HG03354 (cell line): ENCODE data around the gene SLCO1A2.
A peak's percentile ranks its signal among the peaks of the same experiment; 100 is the strongest.

ENCODE experiments used
- ATAC-seq: cut with Tn5 transposase; IDR thresholded peaks from one replicate; pipeline ENCODE4 v1.9.1; 2021; ENCODE audit warnings: mild to moderate bottlenecking; ENCODE audit not compliant: unreplicated experiment, poor library complexity, severe bottlenecking

The SLCO1A2 gene

GRCh38 chr12:21223930-21224329 is 110.8 kb downstream of the SLCO1A2 start:
- no peak for ATAC-seq

- peak; percentile 44 for ATAC-seq
Observed at GRCh38 chr12:21221778-21222177, 112.9 kb downstream of the SLCO1A2 start.

DNA sequence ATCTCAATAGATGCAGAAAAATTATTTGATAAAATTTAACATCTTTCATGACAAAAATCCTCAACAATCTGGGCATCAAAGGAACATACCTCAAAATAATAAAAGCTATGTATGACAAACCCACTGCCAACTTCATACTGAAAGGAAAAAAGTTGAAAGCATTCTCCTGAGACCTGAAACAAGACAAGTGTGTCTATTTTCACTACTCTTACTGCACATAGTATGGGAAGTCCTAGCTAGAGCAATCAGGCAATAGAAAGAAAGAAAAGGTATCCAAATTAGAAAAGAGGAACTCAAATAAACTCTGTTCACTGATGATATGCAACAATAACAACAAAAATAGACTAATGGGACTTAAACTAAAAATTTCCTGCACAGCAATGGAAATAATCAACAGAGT is 113.6 kb downstream of the SLCO1A2 start:
- ATAC-seq, result no peak

- no peak for ATAC-seq
Observed at GRCh38 chr12:21220266-21220665, 114.5 kb downstream of the SLCO1A2 start.

DNA sequence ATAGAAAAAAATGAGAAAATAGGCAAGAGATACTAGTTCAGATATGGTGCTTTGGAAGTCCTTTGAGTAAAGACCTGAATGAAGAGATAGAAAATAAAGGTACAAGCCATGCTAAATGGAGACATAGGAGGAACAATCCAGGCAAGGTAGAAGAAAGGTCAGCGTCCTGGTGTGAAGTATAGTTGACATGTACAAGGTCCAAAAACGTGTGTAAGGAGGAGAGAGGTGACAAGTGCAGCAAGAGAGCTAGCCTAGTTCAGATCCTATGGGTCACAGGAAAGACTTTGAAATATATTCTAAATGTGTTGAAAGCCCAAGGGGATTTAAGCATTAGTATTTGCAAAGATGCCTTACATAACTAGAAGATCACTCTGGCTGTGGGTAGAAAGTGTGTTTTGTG is 115.5 kb downstream of the SLCO1A2 start:
- ATAC-seq, result no peak
